HG03558 (cell line): ENCODE measurements around the gene KLK4.

ENCODE experiments used
- ATAC-seq: cut with Tn5 transposase; IDR thresholded peaks from one replicate; pipeline ENCODE4 v1.9.1; 2021; ENCODE audit warnings: moderate number of reproducible peaks; ENCODE audit not compliant: unreplicated experiment; ENCODE audit errors: extremely low read depth

KLK4 gene

DNA sequence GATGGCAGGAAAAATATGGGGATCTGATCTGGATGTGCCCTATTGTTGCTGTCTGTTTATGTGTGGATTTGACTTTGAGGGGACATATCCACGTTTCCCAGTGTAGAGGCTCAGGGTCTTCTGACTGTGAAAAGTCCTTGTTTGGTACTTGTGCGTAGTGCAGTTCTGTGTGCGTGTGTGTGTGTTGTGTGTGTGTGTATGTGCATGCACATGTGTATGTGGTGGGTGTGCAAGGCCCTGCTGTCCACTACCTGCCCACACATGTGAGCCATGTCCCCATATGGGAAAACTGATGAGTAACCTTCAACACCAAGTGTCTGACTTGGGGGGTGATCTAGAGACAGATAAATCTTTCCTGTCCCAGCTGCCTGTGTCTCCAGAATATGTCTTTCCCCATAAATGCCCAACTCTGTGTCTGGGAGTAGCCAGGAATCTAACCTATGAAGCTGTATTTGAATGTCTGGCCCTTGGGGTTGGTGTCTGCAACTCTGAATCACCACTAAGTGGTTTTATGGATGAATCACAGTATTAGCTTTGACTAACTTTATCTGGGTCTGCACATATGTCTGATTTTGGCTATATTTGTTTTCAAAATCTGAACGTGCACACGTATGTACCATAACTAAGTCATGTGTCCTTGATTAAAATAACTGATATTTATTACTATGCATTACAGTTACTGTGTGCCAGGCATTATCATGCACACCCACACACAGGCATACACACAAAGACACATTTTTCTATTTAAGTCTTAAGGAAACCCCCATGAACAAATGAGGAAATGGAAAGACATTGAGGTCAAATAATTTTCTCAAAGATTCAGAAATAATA is 20.6 kb downstream of the KLK4 start:
- no peak for ATAC-seq

DNA sequence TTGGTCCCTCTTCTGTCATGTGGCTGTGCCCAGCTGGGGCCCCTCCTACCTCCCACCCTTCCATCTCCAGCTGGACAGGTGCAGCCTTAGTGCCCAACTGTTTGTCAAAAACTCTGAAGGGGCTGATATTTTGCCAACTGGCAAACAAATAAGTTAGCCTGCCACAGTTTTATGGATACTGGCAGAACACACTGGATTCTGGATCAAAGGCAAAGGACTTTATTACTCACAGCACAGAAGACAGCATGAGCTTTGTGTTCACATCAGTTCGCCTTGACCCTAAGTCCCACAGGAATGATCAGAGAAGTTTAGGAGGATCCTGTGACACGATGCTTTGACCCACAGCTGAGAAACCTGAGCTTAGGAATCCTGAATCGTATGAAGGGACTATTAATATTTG is 21.6 kb downstream of the KLK4 start:
- ATAC-seq = no peak

DNA sequence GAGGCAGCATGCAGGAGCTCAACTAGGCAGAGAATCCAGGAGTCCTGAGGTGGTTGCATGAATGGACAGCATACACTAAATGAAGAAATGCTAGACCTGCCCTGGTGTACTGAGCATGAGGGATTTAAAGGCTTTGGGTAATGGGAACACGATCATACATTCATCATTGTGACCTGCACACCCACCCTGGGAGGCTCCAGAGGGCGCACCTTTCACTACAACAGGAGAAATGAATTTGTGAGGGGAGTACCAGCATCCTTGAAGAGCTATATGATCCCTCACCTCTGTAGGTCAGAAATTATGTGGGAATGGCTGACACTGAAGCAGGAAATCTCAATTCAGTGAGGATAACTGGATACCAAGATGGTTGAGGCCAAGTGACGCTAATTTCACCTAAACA is 29.0 kb downstream of the KLK4 start:
- no peak for ATAC-seq

GRCh38 chr19:50880241-50880640 is 31.0 kb downstream of the KLK4 start:
- no peak for ATAC-seq

DNA sequence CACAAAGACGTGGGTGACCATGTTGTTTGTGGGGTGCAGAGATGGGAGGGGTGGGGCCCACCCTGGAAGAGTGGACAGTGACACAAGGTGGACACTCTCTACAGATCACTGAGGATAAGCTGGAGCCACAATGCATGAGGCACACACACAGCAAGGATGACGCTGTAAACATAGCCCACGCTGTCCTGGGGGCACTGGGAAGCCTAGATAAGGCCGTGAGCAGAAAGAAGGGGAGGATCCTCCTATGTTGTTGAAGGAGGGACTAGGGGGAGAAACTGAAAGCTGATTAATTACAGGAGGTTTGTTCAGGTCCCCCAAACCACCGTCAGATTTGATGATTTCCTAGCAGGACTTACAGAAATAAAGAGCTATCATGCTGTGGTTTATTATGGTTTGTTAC is 32.3 kb downstream of the KLK4 start:
- no peak for ATAC-seq

DNA sequence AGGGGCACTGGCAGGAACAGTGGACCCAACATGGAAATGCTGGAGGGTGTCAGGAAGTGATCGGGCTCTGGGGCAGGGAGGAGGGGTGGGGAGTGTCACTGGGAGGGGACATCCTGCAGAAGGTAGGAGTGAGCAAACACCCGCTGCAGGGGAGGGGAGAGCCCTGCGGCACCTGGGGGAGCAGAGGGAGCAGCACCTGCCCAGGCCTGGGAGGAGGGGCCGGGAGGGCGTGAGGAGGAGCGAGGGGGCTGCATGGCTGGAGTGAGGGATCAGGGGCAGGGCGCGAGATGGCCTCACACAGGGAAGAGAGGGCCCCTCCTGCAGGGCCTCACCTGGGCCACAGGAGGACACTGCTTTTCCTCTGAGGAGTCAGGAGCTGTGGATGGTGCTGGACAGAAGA is 33.9 kb downstream of the KLK4 start:
- no peak for ATAC-seq

GRCh38 chr19:50876456-50876855 is 34.7 kb downstream of the KLK4 start:
- no peak for ATAC-seq

GRCh38 chr19:50875795-50876422 is 35.3 kb downstream of the KLK4 start:
- ATAC-seq = no peak

DNA sequence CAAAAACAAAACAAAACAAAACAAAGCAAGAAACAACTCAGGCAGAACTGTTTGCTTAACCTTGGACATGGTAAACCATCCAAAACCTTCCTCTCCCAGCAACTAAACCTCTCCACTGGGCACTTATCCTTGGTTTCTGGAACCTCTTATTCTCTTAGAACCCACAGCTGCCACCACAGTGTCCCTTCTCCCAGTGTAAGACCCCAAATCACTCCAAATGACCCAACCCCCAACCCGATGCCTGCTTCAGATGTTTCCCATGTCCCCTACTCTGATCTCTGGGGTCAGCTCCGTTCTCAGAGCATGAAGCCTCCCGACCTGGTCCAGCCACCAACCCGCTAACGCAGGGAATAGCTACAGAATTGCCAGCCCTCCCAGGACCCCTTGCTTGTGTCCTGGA is 37.0 kb downstream of the KLK4 start:
- no peak for ATAC-seq

DNA sequence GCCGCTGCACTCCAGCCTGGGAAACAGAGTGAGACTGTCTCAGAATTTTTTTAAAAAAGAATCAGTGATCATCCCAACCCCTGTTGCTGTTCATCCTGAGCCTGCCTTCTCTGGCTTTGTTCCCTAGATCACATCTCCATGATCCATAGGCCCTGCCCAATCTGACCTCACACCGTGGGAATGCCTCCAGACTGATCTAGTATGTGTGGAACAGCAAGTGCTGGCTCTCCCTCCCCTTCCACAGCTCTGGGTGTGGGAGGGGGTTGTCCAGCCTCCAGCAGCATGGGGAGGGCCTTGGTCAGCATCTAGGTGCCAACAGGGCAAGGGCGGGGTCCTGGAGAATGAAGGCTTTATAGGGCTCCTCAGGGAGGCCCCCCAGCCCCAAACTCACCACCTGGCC is 38.1 kb downstream of the KLK4 start, which contains the start of gene KLK2:
Gene KLK2, plus strand, starts transcription at position 384 of the 400 bp plus-strand sequence. CDS start 35 bp downstream, outside the sequence.
- ATAC-seq = no peak

- no peak for ATAC-seq
These were observed 40.6 kb downstream of the KLK4 start for GRCh38 chr19:50870417-50871089.

GRCh38 chr19:50869479-50869878 is 41.7 kb downstream of the KLK4 start:
- ATAC-seq = no peak

GRCh38 chr19:50861496-50862286 is 49.5 kb downstream of the KLK4 start:
- ATAC-seq = no peak

DNA sequence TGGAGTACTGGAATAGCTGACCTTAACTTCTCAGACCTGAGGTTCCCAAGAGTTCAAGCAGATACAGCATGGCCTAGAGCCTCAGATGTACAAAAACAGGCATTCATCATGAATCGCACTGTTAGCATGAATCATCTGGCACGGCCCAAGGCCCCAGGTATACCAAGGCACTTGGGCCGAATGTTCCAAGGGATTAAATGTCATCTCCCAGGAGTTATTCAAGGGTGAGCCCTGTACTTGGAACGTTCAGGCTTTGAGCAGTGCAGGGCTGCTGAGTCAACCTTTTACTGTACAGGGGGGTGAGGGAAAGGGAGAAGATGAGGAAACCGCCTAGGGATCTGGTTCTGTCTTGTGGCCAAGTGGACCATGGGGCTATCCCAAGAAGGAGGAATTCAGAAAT is 50.2 kb downstream of the KLK4 start:
- no peak for ATAC-seq

DNA sequence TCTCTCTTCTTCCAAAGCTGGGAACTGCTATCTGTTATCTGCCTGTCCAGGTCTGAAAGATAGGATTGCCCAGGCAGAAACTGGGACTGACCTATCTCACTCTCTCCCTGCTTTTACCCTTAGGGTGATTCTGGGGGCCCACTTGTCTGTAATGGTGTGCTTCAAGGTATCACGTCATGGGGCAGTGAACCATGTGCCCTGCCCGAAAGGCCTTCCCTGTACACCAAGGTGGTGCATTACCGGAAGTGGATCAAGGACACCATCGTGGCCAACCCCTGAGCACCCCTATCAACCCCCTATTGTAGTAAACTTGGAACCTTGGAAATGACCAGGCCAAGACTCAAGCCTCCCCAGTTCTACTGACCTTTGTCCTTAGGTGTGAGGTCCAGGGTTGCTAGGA is 51.3 kb downstream of the KLK4 start:
- ATAC-seq = no peak

GRCh38 chr19:50858886-50859285 is 52.3 kb downstream of the KLK4 start:
- no peak for ATAC-seq

- no peak for ATAC-seq
These were observed 53.8 kb downstream of the KLK4 start for GRCh38 chr19:50857366-50857765.
